Mucosa of descending colon (tissue), 3 donors: Measurements from ENCODE around the gene SCN4B. TPM values are rescaled to one million over a fixed set of nuclear protein-coding genes. Genes with fewer than 3 reads are reported as not detected.
A peak's percentile ranks its signal among the peaks of the same experiment; 100 is the strongest.

Experiments used
- ATAC-seq: fragments of 200-7000 bp; cut with Tn5 transposase; one replicate; pipeline ENCODE4 v1.9.1; 2020; ENCODE audit warnings: mild to moderate bottlenecking, moderate library complexity
- DNase-seq, 3 donors: peaks; one replicate each; pipeline ENCODE4 v3.0.0-alpha.2; 2020
- H3K36me3 ChIP-seq: fragments of 200-600 bp; one replicate; pipeline ENCODE4 v1.8.0; 2021; ENCODE audit warnings: low read depth, mild to moderate bottlenecking
- H3K4me1 ChIP-seq: fragments of 200-600 bp; one replicate; pipeline ENCODE4 v1.8.0; 2021; ENCODE audit warnings: low read depth, mild to moderate bottlenecking
- H3K4me3 ChIP-seq: fragments of 200-600 bp; one replicate; pipeline ENCODE4 v1.8.0; 2021; ENCODE audit warnings: mild to moderate bottlenecking
- H3K9me3 ChIP-seq: fragments of 200-600 bp; one replicate; pipeline ENCODE4 v1.8.0; 2021; ENCODE audit warnings: mild to moderate bottlenecking
- CTCF ChIP-seq: fragments of 200-600 bp; IDR thresholded peaks from one replicate; pipeline ENCODE4 v1.8.0; 2022; ENCODE audit warnings: antibody characterized with exemption, mild to moderate bottlenecking
- intact Hi-C, 2 donors: fragments of 100-400 bp; cut with DNase I in 1 of 2; cut with micrococcal nuclease in 1 of 2; formaldehyde crosslinking; loops; one replicate each; pipeline versions ENCODE4 v1.11.0 to v1.11.1; 2022; cut with DNase I, micrococcal nuclease
- total RNA-seq, 3 donors: library from RNA; stranded (reverse); fragmentation: NEBNext Ultra II Directional in 2 of 3; extraction: Animal tissue kit (Norgen Biotek cat#: 25700) in 2 of 3; gene quantifications; one replicate each; pipeline versions ENCODE4 v1.2.1 to v1.2.4, GENCODE V29; 2021 to 2023
- donor health status: DM: no; HTN: no; CAD: no; lungs with moderate emphysema.
- donor health status: DM: no; HTN: no; CAD: no.
- donor health status: DM: no; HTN: yes; CAD: no.

SCN4B gene
- total RNA-seq, 3 donors from 2014 or later = 1.0 to 2.6 (median 1.2) TPM

- TF ChIP-seq CTCF = no peak
- H3K36me3 ChIP-seq = no peaks in the 10 kb centered on the region
- intact Hi-C loops = no loop called here
- no peaks in the 10 kb centered on the region for H3K9me3 ChIP-seq
- DNase-seq (no peak), ATAC-seq (no peak)
- H3K4me1 ChIP-seq = no peaks in the 10 kb centered on the region
- no peak overlapping the region for H3K4me3 ChIP-seq
Observed at GRCh38 chr11:118132385-118133151, 20.1 kb downstream of the SCN4B start.

- ATAC-seq = peak; percentile 19
- intact Hi-C loops = no loop called here
- DNase-seq = no peak
- no peak for TF ChIP-seq CTCF
- no peaks in the 10 kb centered on the region for H3K4me1 ChIP-seq
- H3K4me3 ChIP-seq = no peak overlapping the region
- no peaks in the 10 kb centered on the region for H3K9me3 ChIP-seq
- no peaks in the 10 kb centered on the region for H3K36me3 ChIP-seq
Observed at GRCh38 chr11:118129471-118130172, 23.0 kb downstream of the SCN4B start.

- no peak overlapping the region for H3K4me3 ChIP-seq
- ATAC-seq = no peak
- H3K4me1 ChIP-seq = no peaks in the 10 kb centered on the region
- H3K9me3 ChIP-seq = no peaks in the 10 kb centered on the region
- H3K36me3 ChIP-seq = no peaks in the 10 kb centered on the region
- intact Hi-C loops = no loop called here
- no peak for TF ChIP-seq CTCF
- DNase-seq = no peak
Observed at GRCh38 chr11:118128721-118129470, 23.7 kb downstream of the SCN4B start.

- ATAC-seq = no peak
- DNase-seq = no peak
- Histone ChIP-seq H3K4me1 (no peaks in the 10 kb centered on the region), H3K4me3 (no peak overlapping the region), H3K9me3 (no peaks in the 10 kb centered on the region), H3K36me3 (no peaks in the 10 kb centered on the region)
- intact Hi-C loops = no loop called here
- TF ChIP-seq CTCF = no peak
Observed at GRCh38 chr11:118128310-118128709, 24.3 kb downstream of the SCN4B start.

GRCh38 chr11:118126082-118126838, 26.4 kb downstream of the SCN4B start:
- DNase-seq = no peak
- no peaks in the 10 kb centered on the region for H3K4me1 ChIP-seq
- no peak overlapping the region for H3K4me3 ChIP-seq
- no peak for TF ChIP-seq CTCF
- intact Hi-C loops = no loop called here
- ATAC-seq = no peak
- H3K9me3 ChIP-seq = no peaks in the 10 kb centered on the region
- no peaks in the 10 kb centered on the region for H3K36me3 ChIP-seq
